HG03060 (cell line): Measurements from ENCODE around the gene PCYOX1L.
"Not testable (repeated sequence)": the region's sequence is repeated elsewhere in the genome, so short reads cannot be mapped to it uniquely, and the experiment has no call there.

Experiments used
- ATAC-seq: cut with Tn5 transposase; IDR thresholded peaks from one replicate; pipeline ENCODE4 v1.9.1; 2021; ENCODE audit warnings: low read depth, moderate number of reproducible peaks; ENCODE audit not compliant: unreplicated experiment

PCYOX1L gene

DNA sequence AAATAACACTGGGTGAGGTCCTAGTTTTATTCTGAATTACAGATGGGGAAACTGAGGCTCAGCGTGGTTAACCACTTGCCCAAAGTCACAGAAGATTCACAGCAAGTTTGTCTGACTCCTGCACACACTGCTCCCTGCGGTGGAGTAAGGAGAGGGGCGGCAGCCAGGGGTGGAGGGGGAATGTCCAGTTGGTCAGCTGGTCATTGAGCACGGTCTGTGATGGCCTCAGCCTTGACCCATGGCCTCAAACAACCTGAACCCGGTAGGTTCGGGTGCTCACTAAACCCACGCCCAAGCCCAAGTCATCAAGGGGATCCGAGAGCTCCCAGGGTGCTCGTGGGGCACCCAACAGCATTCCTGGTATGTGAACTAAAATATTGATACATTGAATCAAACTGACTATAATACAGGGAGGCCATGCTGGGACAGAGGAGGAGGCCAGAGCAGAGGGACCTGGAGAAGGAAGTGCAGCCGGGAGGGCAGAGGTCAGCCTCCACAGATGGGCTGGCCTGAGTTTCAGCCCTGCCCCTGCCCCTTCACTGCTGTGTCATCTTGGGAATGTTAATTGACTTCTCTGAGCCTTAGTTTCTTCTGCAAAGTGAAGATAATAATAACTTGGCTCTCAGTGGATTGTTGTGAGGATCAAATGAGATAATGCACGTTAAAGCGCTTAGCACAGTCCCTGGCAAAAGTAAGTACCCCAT is 24.8 kb downstream of the PCYOX1L start:
- ATAC-seq: no peak

DNA sequence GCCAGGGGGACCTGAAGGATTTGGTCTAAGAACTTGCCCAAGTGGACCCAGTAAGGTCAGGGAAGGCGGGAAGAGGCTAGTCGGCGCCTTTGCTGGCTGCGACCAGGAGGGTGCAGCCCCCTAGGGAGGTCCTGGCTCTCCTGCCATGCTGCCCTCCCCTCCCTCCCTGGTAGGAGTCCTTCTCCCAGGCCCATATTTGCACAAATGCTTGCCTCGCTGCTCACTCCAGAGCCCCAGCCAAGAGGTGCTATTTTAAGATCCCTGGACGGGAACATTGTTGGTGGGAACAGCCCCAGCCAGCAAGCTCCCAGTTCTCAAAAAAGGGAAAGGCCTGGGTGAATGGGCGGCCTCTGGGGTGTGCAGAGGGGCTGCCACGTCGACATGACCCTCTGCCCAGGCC is 25.6 kb downstream of the PCYOX1L start:
- ATAC-seq: no peak

- no peak for ATAC-seq
These were observed 28.3 kb downstream of the PCYOX1L start for GRCh38 chr5:149386166-149386565.

DNA sequence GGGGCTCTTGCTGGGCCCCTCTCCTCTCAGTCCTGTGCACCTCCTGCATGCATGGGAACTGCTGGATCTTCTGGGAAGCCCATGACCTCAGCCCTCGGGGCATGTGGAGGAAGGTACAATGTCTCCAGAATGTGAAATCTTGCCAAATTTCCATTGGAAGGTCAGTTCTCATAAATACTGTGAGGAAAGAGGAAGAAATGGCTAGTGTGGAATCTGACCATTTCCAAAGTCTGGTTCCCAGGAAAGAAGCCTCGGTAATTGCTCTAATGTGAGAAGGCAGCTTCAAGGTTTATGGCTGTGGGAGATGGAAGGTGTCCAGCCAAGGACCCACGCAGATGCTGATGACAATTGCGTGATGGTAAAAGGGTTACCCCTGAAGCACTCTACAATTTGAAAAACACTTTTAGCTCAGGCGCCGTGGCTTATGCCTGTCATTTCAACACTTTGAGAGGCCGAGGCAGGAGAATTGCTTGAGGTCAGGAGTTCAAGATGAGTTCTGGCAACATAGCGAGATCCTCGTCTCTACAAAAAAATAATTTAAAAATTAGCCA is 29.3 kb downstream of the PCYOX1L start:
- no peak for ATAC-seq

DNA sequence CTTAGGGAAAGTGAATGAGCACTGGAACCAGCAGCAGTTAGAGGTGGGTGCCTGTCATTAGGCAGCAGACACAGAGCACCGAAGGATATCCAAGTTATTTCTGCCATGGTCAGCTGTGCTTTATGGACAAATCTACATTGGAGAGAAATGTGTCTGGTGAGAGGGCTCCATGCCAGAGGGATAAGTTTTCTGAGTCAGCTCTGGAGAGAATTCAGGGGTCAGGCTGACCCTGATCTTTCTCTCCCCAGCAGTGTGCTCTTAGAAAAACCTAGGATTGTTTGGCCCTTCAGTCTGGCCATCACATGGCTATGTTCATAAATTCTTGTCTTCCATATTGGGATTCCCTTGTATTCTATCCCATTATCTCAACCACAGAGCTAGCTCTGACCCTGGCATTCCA is 30.1 kb downstream of the PCYOX1L start:
- ATAC-seq: no peak

GRCh38 chr5:149388498-149389190 is 30.8 kb downstream of the PCYOX1L start:
- ATAC-seq: no peak

DNA sequence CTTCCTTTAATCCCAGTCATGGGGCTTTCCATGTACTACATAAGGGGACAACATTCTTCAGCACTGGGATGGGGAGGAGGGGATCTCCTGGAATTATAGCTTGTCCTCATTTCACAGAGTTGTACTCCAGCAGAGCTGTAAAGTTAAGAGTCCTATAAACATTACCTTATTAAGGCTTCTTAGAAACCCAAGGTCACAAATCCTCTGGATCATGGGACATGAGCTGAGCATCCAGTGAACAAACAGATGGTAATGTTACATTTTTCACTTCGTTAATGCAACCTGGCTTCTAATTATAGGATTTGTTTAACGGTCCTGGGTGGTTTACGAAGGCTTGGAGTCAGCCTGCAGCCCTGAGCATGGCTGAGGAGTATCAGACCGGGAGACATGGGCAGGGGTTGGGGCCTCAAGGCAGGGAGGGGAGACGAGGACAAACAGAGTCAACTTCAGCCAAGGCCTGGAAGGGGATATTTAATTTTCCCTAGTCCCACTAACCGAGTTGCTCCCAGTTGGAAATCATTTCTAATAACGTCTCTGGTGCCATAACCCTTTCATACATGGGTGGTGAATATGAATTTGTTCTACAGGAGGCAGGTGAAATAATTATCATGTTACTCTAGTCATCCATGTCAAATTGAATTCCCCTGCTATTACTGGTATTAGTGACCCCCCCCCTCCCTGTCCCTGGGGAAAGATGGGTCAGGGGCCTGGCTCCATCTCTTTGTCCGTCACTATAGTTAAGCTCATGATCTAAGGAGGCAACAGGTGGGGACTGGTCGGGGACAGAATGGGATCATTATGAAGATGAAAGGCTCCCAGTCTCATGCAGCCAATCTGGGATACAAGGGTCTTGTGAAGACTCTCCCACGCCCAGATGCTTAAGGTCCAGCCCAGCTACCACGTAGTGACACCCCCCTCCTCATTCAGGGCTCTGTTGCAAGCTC is 32.0 kb downstream of the PCYOX1L start:
- no peak for ATAC-seq

- ATAC-seq: not testable (repeated sequence)
These were observed 33.2 kb downstream of the PCYOX1L start for GRCh38 chr5:149391076-149391475.

DNA sequence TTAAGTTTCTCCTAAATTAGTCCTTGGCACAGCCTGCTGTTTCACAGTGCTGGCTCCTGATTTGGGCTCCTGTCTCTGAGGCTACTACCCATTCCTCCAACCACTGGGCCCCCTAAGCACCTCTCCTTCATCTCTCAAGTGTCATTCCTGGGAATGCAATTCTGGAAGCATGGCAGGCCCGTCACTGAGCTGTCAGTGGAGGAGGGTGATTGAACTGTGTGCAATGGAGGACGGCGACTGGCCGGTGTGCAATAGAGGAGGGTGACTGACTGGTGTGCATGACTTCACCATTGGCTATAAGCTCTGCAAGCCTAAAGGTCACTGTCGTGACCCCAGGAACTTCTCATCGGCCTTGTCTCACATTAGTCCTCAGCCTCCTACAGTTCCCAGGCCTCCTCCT is 33.7 kb downstream of the PCYOX1L start:
- no peak for ATAC-seq

DNA sequence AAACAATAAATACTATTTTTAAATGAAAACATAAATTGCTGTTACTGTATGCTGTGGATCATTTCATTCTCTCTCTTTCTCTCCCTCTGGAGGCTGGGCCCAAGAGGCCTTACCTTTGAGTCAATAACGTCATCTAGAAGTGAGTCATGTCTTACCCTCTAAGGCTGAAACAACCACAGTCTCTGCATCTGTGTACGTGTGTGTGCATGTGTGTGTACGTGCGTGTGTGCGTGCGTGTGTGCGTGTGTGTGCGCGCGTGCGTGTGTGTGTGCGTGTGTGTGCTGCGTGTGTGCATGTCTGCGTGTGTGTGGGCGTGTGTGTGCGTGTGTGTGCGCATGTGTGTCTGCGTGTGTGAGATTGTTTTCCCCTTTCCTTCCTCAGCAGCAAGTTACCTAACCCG is 34.9 kb downstream of the PCYOX1L start:
- no peak for ATAC-seq

- not testable (repeated sequence) for ATAC-seq
These were observed 37.1 kb downstream of the PCYOX1L start for GRCh38 chr5:149394996-149395395.

GRCh38 chr5:149397530-149397929 is 39.7 kb downstream of the PCYOX1L start:
- no peak for ATAC-seq

DNA sequence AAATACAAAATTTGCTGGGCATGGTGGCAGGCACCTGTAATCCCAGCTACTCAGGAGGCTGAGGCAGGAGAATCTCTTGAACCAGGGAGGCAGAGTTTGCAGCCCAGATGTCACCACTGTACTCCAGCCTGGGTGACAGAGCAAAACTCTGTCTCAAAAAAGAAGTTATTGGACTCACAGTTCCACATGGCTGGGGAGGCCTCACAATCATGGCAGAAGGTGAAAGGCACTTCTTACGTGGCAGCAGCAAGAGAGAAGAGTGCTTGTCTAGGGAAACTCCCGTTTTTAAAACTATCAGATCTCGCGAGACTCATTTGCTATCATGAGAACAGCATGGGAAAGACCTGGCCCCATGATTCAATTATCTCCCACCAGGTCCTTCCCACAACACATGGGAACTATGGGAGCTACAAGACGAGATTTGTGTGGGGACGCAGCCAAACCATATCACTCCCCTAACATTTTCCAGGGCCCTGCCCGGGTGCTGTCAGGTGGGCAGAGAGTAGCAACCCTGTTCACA is 41.0 kb downstream of the PCYOX1L start:
- not testable (repeated sequence) for ATAC-seq

DNA sequence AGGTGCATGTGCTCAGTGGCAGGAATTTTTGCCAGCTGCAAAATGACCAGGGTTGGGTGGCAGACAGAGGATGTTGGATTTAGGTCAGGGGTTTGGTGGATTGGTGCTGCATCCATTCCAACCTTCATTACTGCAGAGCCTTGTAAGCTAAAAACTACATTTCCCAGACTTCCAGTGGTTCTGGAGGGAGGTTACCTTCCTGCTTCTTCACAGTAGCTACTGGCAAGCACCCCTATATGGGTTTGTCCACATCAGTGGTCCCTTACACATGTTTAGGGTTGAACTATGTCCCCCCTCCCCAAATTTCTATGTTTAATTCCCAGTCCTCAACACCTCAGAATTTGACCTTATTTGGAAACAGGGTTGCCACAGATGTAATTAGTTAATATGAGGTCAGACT is 41.9 kb downstream of the PCYOX1L start:
- ATAC-seq: no peak

DNA sequence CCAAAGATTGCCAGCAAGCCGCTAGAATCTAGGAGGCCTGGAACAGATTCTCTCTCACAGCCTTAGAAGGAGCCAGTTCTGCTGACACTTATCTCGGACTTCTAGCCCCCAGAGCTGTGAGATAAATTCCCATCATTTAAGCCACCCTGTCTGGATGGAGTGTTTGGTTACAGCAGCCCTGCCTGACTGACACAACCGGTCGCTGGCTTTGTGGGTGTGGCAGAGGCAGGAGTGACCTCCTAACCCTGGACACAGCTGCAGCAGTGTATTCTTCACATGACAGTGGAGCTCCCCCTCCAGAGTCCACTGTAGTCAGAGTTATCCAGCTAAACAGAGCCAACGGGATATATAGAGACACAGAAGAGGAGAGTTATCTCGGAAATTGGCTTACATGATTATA is 42.5 kb downstream of the PCYOX1L start:
- ATAC-seq: no peak

GRCh38 chr5:149401051-149401450 is 43.2 kb downstream of the PCYOX1L start:
- no peak for ATAC-seq

DNA sequence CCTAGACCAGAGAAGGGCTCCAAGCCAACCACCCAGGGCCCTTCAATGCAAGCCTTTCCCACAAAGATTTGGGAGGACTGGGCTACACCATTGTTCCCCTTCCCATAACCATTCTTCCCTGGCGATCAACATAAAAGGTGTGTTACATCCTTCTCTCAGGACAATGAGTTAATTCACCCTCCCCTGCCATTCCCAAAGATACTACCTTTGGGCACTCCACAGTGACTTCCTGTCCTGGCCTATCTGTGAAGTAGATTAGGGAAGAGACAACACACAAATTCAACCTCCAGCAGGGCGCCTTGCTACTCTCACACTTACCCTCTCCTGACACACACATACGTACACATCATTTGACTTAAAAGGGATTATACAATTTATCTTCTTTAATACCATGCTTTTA is 44.4 kb downstream of the PCYOX1L start:
- no peak for ATAC-seq

DNA sequence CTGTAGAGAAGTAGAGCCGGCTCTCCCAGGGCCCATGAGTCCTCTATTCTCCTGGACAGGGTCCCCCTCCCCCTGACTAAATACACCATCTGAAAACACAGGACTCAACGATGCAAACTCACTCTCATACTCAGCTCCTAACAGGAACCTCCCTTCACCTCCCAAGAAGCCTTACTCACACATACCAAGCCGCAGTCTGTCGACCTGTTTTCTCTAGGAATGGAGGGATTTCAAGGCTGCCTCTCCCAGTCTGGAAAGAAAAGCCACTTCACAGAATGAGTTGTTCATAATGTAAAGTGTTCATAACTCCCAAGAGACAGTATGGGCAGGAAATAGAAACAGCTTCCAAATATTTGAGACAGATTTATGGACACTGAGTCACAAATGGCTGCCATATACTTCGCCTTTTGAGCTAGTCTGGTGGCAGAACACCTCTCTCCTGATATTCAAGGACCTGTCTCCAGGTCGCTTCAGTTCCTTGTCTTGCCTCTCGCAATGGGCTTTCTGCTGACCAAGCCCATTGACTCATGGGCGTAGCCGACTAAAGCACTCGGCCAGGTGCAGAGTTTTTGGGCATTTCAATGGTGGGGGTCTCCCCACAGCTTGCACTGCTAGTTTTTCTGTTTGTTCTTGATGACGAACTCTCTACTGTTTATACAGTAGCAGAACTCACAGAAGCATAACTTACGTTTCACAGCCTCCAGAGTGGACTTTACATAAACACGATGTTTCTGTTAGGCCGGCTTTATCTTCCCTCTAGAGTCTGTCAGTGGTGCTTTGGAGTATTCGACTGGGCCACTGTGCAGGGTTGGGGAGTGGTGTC is 46.3 kb downstream of the PCYOX1L start:
- ATAC-seq: no peak

DNA sequence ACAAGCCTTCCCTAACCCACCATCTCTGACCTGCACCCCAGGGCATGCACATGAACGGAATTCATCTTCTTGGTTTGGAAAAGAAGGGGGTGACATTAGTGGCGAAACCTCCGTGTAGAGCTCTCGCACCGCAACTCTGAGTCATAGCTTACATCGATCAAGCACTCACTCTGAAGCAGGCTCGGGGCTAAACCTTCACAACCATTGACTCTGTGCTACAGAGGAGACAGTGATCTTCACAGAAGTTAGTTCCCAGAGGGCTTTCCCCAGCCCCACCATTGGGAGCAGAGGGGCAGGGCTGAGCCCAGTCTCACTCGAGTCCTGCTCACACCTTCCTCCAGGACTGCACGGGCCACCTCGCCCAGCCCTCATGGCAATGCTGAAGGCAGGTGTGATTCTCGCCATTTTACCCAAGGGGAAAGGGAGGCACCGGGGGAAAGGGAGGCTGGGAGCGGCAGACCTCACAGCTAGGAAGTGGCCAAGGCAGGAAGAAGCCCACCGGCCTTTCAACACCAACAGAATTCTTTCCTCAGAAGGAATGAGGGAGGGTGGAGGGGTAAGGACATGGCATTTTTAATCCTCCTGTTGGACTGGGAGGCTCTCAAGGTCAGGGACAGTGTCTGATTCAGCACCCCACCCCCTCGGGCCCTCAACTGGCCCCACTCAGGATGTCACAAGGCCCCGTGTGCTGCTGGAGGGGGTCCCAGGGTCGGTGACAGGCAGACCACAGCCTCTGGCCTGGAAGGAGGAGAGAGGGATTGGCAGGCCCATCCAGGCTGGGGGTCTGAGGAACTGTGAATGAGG is 47.1 kb downstream of the PCYOX1L start:
- no peak for ATAC-seq
